ENCODE measurements around the gene ZNF444.

- TF ChIP-seq, protein P1, sequence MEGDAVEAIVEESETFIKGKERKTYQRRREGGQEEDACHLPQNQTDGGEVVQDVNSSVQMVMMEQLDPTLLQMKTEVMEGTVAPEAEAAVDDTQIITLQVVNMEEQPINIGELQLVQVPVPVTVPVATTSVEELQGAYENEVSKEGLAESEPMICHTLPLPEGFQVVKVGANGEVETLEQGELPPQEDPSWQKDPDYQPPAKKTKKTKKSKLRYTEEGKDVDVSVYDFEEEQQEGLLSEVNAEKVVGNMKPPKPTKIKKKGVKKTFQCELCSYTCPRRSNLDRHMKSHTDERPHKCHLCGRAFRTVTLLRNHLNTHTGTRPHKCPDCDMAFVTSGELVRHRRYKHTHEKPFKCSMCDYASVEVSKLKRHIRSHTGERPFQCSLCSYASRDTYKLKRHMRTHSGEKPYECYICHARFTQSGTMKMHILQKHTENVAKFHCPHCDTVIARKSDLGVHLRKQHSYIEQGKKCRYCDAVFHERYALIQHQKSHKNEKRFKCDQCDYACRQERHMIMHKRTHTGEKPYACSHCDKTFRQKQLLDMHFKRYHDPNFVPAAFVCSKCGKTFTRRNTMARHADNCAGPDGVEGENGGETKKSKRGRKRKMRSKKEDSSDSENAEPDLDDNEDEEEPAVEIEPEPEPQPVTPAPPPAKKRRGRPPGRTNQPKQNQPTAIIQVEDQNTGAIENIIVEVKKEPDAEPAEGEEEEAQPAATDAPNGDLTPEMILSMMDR (conservative IDR thresholded peaks at IDR 0.05 in 1 of 2, IDR thresholded peaks at IDR 0.05 in 1 of 2; ENCODE audit: low read depth in 1 of 2, low read length in 2 of 2) = no peak
- no peak for TF ChIP-seq EZH2 (IDR thresholded peaks at IDR 0.05; ENCODE audit: low read length, missing control alignments)
These were observed 42.1 kb upstream of the ZNF444 start for GRCh38 chr19:56098731-56099568.
